GM18498 (cell line): ENCODE data around the gene NTRK3.

Experiments
- ATAC-seq: cut with Tn5 transposase; IDR thresholded peaks from one replicate; pipeline ENCODE4 v1.9.1; 2021; ENCODE audit warnings: mild to moderate bottlenecking, moderate library complexity; ENCODE audit not compliant: unreplicated experiment

The NTRK3 gene

GRCh38 chr15:88232771-88233201, 23.8 kb downstream of the NTRK3 start:
- ATAC-seq = no peak

DNA sequence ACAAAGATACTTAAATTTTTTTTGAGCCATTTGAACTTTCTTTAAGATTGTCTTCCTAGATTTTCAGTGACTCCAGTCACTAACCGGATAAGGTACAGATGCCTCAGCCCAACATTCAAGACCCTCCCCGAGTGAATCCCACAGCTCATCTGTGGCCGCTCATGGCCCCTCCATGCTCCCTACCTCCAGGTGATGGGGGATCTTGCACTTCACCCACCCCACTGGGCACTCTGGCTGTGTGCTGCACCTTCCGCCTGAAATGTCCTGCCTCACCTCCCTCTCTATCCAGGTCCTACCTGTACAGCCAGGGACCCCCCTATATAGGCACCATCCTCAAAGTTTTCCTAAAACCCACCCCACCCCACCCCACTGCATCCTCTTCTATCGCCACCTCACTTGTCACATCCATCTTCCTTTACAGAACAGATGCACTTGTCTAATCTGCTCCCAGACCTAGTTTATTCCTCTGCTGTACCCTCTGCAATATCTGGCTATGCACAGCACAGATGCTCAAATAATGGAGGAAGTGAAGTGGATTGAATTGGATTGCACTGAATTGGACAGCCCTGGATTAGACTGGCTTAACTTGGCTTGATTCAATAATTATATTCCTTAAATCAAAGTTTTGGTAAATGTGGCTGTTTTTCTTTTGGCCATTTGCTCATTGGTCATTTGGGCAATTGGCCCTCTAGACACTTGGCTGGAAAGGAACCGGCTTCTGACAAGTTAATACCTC, 24.5 kb downstream of the NTRK3 start:
- no peak for ATAC-seq

GRCh38 chr15:88230823-88231222, 25.7 kb downstream of the NTRK3 start:
- no peak for ATAC-seq

DNA sequence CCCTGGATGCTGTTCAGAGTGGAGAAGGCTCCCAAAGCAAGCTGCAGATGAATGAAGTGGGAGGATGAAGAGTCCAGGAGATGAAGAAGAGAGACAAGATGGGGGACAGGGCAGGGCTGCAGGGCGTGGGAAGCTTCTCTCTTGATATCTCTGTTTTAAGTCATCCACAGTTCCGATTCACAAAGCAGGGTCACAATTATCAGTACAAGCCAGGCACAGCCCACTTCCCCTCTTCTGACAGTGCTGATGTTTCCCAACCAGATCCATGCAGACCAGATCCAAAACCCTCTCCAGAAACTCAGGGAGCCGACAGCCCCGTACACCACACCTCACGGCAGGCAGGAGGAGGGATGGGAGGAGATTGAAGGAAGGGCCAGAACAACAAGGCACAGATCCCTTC, 31.1 kb downstream of the NTRK3 start:
- ATAC-seq = no peak

GRCh38 chr15:88223084-88223483, 33.5 kb downstream of the NTRK3 start:
- ATAC-seq = no peak

GRCh38 chr15:88221836-88222235, 34.7 kb downstream of the NTRK3 start:
- ATAC-seq = no peak

- ATAC-seq = no peak
Observed at GRCh38 chr15:88220443-88221335, 35.9 kb downstream of the NTRK3 start.

DNA sequence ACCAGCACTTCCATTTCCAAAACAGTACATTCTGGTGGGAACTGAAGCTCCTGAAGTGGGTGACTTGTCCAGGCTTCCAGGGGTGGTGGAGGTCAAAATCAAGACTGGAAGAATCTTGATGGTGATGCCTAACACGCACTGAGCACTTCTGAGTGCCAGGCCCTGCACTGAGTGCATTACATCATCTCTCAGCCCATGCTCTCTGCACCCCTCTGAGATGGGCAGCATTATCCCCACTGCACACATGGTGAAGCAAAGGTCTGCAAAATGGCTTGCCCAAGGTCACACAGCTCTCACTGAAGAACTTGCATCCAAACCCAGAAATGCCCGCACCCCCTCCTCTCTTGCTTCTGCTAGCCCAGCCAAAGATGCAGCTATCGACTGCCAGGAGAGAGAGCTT, 36.9 kb downstream of the NTRK3 start:
- ATAC-seq = no peak

DNA sequence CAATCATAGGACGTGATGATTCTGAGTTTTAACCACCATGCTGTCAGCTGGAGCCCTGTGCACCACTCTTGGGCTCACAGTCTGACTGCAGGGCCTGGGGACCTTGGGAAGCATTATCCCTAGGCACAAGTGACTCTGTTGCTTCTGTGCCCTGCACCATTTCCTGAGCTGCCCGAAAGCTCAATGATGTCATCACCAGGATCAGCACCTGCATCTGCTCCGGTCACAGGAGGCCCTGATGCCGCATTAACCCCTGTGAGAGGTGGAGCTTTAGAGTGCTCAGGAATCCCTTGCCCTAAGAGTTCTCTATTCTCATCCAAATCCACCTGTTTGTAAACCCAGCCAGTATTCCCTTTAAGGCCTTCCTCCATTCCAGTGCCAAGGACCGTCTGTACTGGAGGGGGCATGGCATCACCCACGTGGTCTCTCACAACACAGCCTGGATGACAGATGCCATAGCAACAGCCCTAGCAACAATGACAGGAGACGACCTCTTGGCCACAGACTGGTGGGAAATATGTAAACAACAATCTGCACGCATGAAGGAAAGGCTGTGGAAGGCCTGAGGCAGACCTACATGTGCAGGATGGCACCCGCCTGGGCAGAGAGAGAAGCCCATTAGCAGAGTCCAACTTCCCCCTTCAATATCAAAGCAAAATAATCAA, 37.9 kb downstream of the NTRK3 start:
- no peak for ATAC-seq

- no peak for ATAC-seq
Observed at GRCh38 chr15:88215066-88215648, 41.4 kb downstream of the NTRK3 start.

GRCh38 chr15:88209111-88209510, 47.4 kb downstream of the NTRK3 start:
- ATAC-seq = no peak

DNA sequence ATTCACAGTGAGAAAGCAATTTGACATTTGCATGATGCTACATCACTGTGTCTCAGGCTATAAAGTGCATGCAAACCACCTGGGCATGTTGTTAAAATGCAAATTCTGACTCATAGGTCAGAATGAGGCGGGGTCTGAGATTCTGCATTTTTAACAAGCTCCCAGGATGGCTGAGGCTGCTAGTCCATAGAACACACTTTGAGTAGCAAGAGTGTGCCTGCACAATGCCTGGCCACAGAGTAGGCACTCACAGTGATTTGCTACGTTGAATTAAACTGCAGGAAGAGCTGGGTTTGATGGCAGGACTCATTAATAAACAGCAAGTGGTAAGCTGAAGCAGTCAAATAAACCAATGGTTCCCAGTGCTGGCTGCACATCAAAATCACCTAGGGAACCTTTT, 48.1 kb downstream of the NTRK3 start:
- no peak for ATAC-seq

- ATAC-seq = no peak
Observed at GRCh38 chr15:88207565-88207964, 49.0 kb downstream of the NTRK3 start.

- ATAC-seq = no peak
Observed at GRCh38 chr15:88204584-88204983, 52.0 kb downstream of the NTRK3 start.

DNA sequence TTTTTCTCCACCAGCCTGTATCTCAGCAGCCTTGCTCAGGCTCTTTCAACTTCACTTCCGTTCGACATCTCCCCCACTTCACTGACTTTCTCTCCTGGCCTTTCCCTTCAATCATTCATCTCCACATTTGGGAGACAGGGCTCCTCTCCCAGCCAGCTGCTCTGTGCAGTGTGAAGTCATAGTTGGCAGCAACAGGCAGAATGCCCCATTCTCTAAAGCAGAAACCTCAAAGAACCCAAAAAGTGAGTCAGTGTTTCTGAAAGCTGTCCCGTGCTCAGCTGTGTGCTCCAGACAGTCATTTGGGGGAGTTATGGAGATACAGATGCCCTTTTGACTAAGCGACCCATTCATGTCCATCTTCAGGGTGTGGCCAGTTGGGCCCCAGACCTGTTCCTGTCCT, 54.3 kb downstream of the NTRK3 start:
- ATAC-seq = no peak

GRCh38 chr15:88201207-88201606, 55.3 kb downstream of the NTRK3 start:
- ATAC-seq = no peak

GRCh38 chr15:88196961-88197360, 59.6 kb downstream of the NTRK3 start:
- no peak for ATAC-seq

GRCh38 chr15:88194162-88194561, 62.4 kb downstream of the NTRK3 start:
- ATAC-seq = no peak

DNA sequence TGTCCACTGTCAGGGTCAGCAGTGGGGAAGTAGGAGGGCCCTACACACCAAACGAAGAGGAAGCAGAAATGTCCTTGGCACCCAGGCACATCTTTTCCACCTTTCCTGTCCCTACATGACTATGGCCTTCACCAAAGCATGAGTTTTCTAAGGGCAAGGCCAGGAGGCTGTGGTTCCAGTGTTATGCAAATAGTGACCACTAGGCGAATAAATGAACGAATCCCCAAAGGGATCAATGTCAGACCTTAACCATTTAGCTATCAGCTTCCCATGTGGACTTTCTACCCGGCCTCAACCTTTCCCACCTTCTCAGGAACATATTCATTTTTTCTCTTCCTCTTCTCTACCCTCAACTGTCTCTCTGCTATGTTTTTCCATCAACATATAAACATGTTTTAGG, 63.1 kb downstream of the NTRK3 start:
- no peak for ATAC-seq

GRCh38 chr15:88191812-88192165, 64.8 kb downstream of the NTRK3 start:
- no peak for ATAC-seq

DNA sequence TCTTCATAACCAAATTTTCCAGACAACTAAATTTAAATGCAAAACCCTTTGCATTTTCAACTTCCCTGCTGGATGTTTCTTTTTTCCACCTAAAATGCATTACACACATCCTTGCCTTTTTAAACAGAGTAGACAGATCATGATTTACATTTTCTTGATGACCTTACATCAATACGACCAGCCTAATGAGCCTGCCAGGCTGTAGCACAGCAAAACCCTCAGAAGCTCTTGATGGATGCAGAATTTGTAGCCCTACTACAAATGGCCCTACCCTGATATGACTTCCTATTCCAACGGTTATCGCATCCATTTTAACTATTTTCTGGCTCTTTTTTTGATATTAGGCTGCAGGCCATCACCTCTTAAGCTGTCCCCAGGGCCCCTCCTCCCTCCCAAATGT, 66.3 kb downstream of the NTRK3 start:
- ATAC-seq = no peak
